A549 (cell line): ENCODE results near the gene PRKCSH. TPM values are rescaled to one million over a fixed set of nuclear protein-coding genes. Genes with fewer than 3 reads are reported as not detected.

Experiments
- ATAC-seq, 2 experiments: fragments of 200-7000 bp in 1 of 2; fragments of >200 bp in 1 of 2; cut with Nextera tagmentation in 1 of 2; cut with Tn5 transposase in 1 of 2; 3 replicates each; pipeline versions ENCODE4 v1.8.0 to v1.9.1; 2018 to 2020; ENCODE audit warnings: mild to moderate bottlenecking in 1 of 2, moderate library complexity in 1 of 2
- CTCF ChIA-PET: fragments of 300-600 bp; sonication (Branson Sonifier 250); formaldehyde crosslinking; extraction: SDS; loops from one replicate; lab custom pipeline; 2021; ENCODE audit warnings: antibody characterized with exemption, inconsistent platforms; lab: Yijun Ruan, JAX
- POLR2A ChIA-PET: fragments of 350-600 bp; formaldehyde crosslinking; extraction: SDS; loops from one replicate; lab custom pipeline; 2021; ENCODE audit warnings: antibody characterized with exemption, inconsistent platforms; lab: Yijun Ruan, JAX
- DNase-seq, 2 experiments: peaks; one replicate each; pipeline versions ENCODE4 v3.0.0 to v3.0.0-alpha.2; 2011 to 2016; ENCODE audit warnings: low read depth in 1 of 2, low spot score in 1 of 2
- FAIRE-seq: peaks from 2 replicates; lab custom pipeline; 2011; peaks lifted over from hg19 to GRCh38; lab: Jason Lieb, UNC
- H3K27ac ChIP-seq, 2 experiments: fragments of >200 bp; sonication (Bioruptor Twin); formaldehyde crosslinking; 3 replicates each; pipeline ENCODE4 v1.5.1; 2016 to 2017
- H3K4me1 ChIP-seq: fragments of >200 bp; sonication (Bioruptor Twin); formaldehyde crosslinking; 3 replicates; pipeline ENCODE4 v1.6.1; 2016
- H3K4me2 ChIP-seq: fragments of >200 bp; sonication (Bioruptor Twin); formaldehyde crosslinking; 3 replicates; pipeline ENCODE4 v1.6.1; 2016
- H3K4me3 ChIP-seq: fragments of >200 bp; sonication (Bioruptor Twin); formaldehyde crosslinking; 3 replicates; pipeline ENCODE4 v1.5.1; 2016
- H3K9me3 ChIP-seq: fragments of >200 bp; sonication (Bioruptor Twin); formaldehyde crosslinking; 3 replicates; pipeline ENCODE4 v1.6.1; 2016
- ATOH8 ChIP-seq: fragments of 250-450 bp; sonication (Bioruptor Pico); IDR thresholded peaks from 2 replicates; pipeline ENCODE4 v1.5.0; 2020; ENCODE audit warnings: low read depth, mild to moderate bottlenecking, moderate library complexity
- BHLHE40 ChIP-seq: IDR thresholded peaks from 2 replicates; pipeline ENCODE4 v1.6.1; 2012; ENCODE audit warnings: low read depth, low read length, inconsistent platforms
- CHD2 ChIP-seq: fragments of 150-350 bp; IDR thresholded peaks from 2 replicates; pipeline ENCODE4 v1.6.1; 2014; ENCODE audit warnings: low read length; ENCODE audit not compliant: partially characterized antibody
- CTCF ChIP-seq: fragments of >200 bp; sonication (Bioruptor Twin); formaldehyde crosslinking; IDR thresholded peaks from 3 replicates; pipeline ENCODE4 v1.5.1; 2016
- EHF ChIP-seq: fragments of 250-450 bp; sonication (Bioruptor Pico); IDR thresholded peaks from 2 replicates; pipeline ENCODE4 v1.5.0; 2020; ENCODE audit warnings: mild to moderate bottlenecking
- EHMT2 ChIP-seq: fragments of 200-600 bp; sonication (generic); IDR thresholded peaks from 2 replicates; pipeline ENCODE4 v1.6.1; 2016; ENCODE audit warnings: antibody characterized with exemption, low read depth, mild to moderate bottlenecking, moderate library complexity
- ELK1 ChIP-seq: fragments of 150-350 bp; IDR thresholded peaks from 2 replicates; pipeline ENCODE4 v1.6.1; 2014; ENCODE audit warnings: low read depth, mild to moderate bottlenecking, low read length
- FOSL2 ChIP-seq, 2 experiments: fragments of 450-650 bp in 1 of 2; fragments of >200 bp in 1 of 2; sonication (Bioruptor Twin) in 1 of 2; formaldehyde crosslinking; IDR thresholded peaks; 2 replicates each; pipeline versions ENCODE4 v1.5.0 to v1.6.1; 2016 to 2020; ENCODE audit warnings: mild to moderate bottlenecking in 1 of 2, moderate library complexity in 1 of 2
- GATA3 ChIP-seq: IDR thresholded peaks from 2 replicates; pipeline ENCODE4 v1.6.1; 2012; ENCODE audit warnings: borderline replicate concordance
- HDAC2 ChIP-seq: fragments of 200-600 bp; sonication (generic); IDR thresholded peaks from 2 replicates; pipeline ENCODE4 v1.6.1; 2016
- HMGXB4 ChIP-seq: fragments of 250-450 bp; sonication (Bioruptor Pico); IDR thresholded peaks from 2 replicates; pipeline ENCODE4 v1.5.0; 2021; ENCODE audit warnings: mild to moderate bottlenecking, moderate library complexity, borderline replicate concordance
- HOXB13 ChIP-seq: fragments of 250-450 bp; sonication (Bioruptor Pico); IDR thresholded peaks from 2 replicates; pipeline ENCODE4 v1.5.0; 2020; ENCODE audit warnings: low read depth, mild to moderate bottlenecking, moderate library complexity
- MAZ ChIP-seq: fragments of 150-350 bp; IDR thresholded peaks from 2 replicates; pipeline ENCODE4 v1.6.1; 2014; ENCODE audit warnings: antibody characterized with exemption, low read depth, low read length, borderline replicate concordance
- NFE2L2 ChIP-seq: fragments of 150-350 bp; conservative IDR thresholded peaks from 2 replicates; pipeline ENCODE4 v1.6.1; 2014; ENCODE audit warnings: low read length
- RARB ChIP-seq: fragments of 250-450 bp; sonication (Bioruptor Pico); IDR thresholded peaks from 2 replicates; pipeline ENCODE4 v1.8.0; 2021; ENCODE audit warnings: mild to moderate bottlenecking, moderate library complexity
- RFX5 ChIP-seq: fragments of 450-650 bp; IDR thresholded peaks from 2 replicates; pipeline ENCODE4 v1.7.1; 2014; ENCODE audit warnings: antibody characterized with exemption, mild to moderate bottlenecking, moderate library complexity
- USF2 ChIP-seq: fragments of 450-650 bp; IDR thresholded peaks from 2 replicates; pipeline ENCODE4 v1.6.1; 2014; ENCODE audit warnings: antibody characterized with exemption
- ZC3H11A ChIP-seq: fragments of 450-650 bp; IDR thresholded peaks from 2 replicates; pipeline ENCODE4 v1.6.1; 2014; ENCODE audit warnings: antibody characterized with exemption, mild to moderate bottlenecking
- WGBS: methylation state at CpG from one replicate; pipeline ENCODE4 v1.1.6; 2017; ENCODE audit errors: missing lambda C conversion rate; 5-methylcytosine and 5-hydroxymethylcytosine counted together
- polyA plus RNA-seq, 4 experiments: library from polyadenylated mRNA; depleted of rRNA in 3 of 4; stranded (reverse); fragments of >200 nt; fragmentation: RNase III in 1 of 4; extraction: RNeasy Plus Mini Kit Qiagen cat#74134 plus additional on column Dnase treatment in 1 of 4; gene quantifications; 2 replicates in 3 of 4; 3 replicates in 1 of 4; pipeline ENCODE4 v1.2.3, GENCODE V29; 2011 to 2017

The PRKCSH gene
- polyA plus RNA-seq, 2 of the 4 experiments (the other 2 are of a cell fraction), result 75.0 to 215 TPM

GRCh38 chr19:11448923-11449554 is 13.6 kb downstream of the PRKCSH start:
- TF ChIP-seq HMGXB4 (CRISPR knock-in tag) (no peak), RARB (CRISPR knock-in tag) (no peak), ELK1 (no peak), FOSL2 (IDR thresholded peaks at IDR 0.05) (no peak), FOSL2 (CRISPR knock-in tag; IDR thresholded peaks at IDR 0.05) (no peak), USF2 (no peak), RFX5 (no peak)
- Histone ChIP-seq H3K4me1 (no peaks in the 10 kb centered on the region), H3K4me2 (no peak overlapping the region), H3K9me3 (no peaks in the 10 kb centered on the region), H3K27ac (no peak overlapping the region), H3K4me3 (no peak overlapping the region)
- no peak for DNase-seq
- ATAC-seq, result no peak
- FAIRE-seq, result no peak
- ChIA-PET CTCF (interaction anchor here (0.6 to 2.0 kb wide), 4 partner anchors 9 to 512 kb away, joined by 4 to 8 read pairs (median 5); no protein-coding TSS in a partner anchor), POLR2A (no interaction called here)
- WGBS, result 98% methylated on average over 17 of the region's 31 CpGs

- Histone ChIP-seq H3K4me1 (no peaks in the 10 kb centered on the region), H3K4me2 (no peak overlapping the region), H3K27ac (no peak overlapping the region), H3K4me3 (no peak overlapping the region), H3K9me3 (no peaks in the 10 kb centered on the region)
- TF ChIP-seq MAZ, result no peak
- no peak for TF ChIP-seq ZC3H11A
- no peak for TF ChIP-seq HOXB13 (CRISPR knock-in tag)
- TF ChIP-seq NFE2L2, result no peak
- TF ChIP-seq EHMT2, result no peak
- no peak for TF ChIP-seq CTCF
- TF ChIP-seq ATOH8 (CRISPR knock-in tag), result no peak
- no peak for TF ChIP-seq CHD2
- TF ChIP-seq HDAC2, result no peak
- no peak for TF ChIP-seq EHF (CRISPR knock-in tag)
- no peak for TF ChIP-seq BHLHE40
- TF ChIP-seq GATA3, result no peak
- ATAC-seq (no peak), FAIRE-seq (no peak), DNase-seq (no peak)
- 89% methylated on average over 13 of the region's 21 CpGs for WGBS
- POLR2A ChIA-PET, result no interaction called here
- CTCF ChIA-PET, result interaction anchor here (1.0 to 2.3 kb wide), 3 partner anchors 29 to 208 kb away, joined by 3 to 10 read pairs (median 3); no protein-coding TSS in a partner anchor
Measured at GRCh38 chr19:11450570-11451326, 15.3 kb downstream of the PRKCSH start.
